ENCODE measurements around the gene TSEN54. TPM values are rescaled to one million over a fixed set of nuclear protein-coding genes. Genes with fewer than 3 reads are reported as not detected.

TSEN54 gene
- total RNA-seq, 2 experiments from 2014 or later = 73.3 to 78.7 TPM

- no peak for ATAC-seq (ENCODE audit: poor library complexity)
- H3K36me3 Mint-ChIP-seq (ENCODE audit: low read depth) = peaks cover 19% of the 10 kb centered on the region
- Histone ChIP-seq H3K27me3 (ENCODE audit: control insufficient read depth in 1 of 2, insufficient read depth in 2 of 2, low read length in 2 of 2) (no peaks in the 10 kb centered on the region), H3K9me3 (ENCODE audit: control insufficient read depth in 1 of 2, insufficient read depth in 1 of 2, low read length in 2 of 2) (no peaks in the 10 kb centered on the region), H3K36me3 (ENCODE audit: insufficient read depth, low read length) (peaks cover 9% of the 10 kb centered on the region), H3K4me3 (ENCODE audit: low read length) (no peak overlapping the region), H3K4me1 (ENCODE audit: insufficient read depth, low read length) (peaks cover 37% of the 10 kb centered on the region), H3K27ac (ENCODE audit: low read depth in 1 of 2, low read length in 2 of 2) (no peak overlapping the region)
- no peak for DNase-seq
- H3K4me1 Mint-ChIP-seq (ENCODE audit: low read depth) = peaks cover 34% of the 10 kb centered on the region
- no peaks in the 10 kb centered on the region for H3K9me3 Mint-ChIP-seq
- intact Hi-C loops (cut with DNase I, micrococcal nuclease) = no loop called here
- CTCF ChIA-PET = no interaction called here
- no peaks in the 10 kb centered on the region for H3K27me3 Mint-ChIP-seq
- POLR2A ChIA-PET = interaction anchor here (0.6 kb wide), 1 partner anchor 252 kb away, joined by 3 read pairs; no protein-coding TSS in a partner anchor
- no peak overlapping the region for H3K4me3 Mint-ChIP-seq
- no peak for TF ChIP-seq CTCF (IDR thresholded peaks at IDR 0.05)
- no peak overlapping the region for H3K27ac Mint-ChIP-seq
These were observed 14.8 kb downstream of the TSEN54 start for GRCh38 chr17:75530837-75531720.

- Mint-ChIP-seq H3K27ac (no peak overlapping the region), H3K27me3 (no peaks in the 10 kb centered on the region), H3K4me1 (ENCODE audit: low read depth) (peaks cover 32% of the 10 kb centered on the region), H3K36me3 (ENCODE audit: low read depth) (peaks cover 19% of the 10 kb centered on the region), H3K4me3 (no peak overlapping the region), H3K9me3 (no peaks in the 10 kb centered on the region)
- Histone ChIP-seq H3K27ac (ENCODE audit: low read depth in 1 of 2, low read length in 2 of 2) (no peak overlapping the region), H3K4me3 (ENCODE audit: low read length) (no peak overlapping the region), H3K27me3 (ENCODE audit: control insufficient read depth in 1 of 2, insufficient read depth in 2 of 2, low read length in 2 of 2) (no peaks in the 10 kb centered on the region), H3K9me3 (ENCODE audit: control insufficient read depth in 1 of 2, insufficient read depth in 1 of 2, low read length in 2 of 2) (no peaks in the 10 kb centered on the region), H3K4me1 (ENCODE audit: insufficient read depth, low read length) (peaks cover 32% of the 10 kb centered on the region), H3K36me3 (ENCODE audit: insufficient read depth, low read length) (peaks cover 9% of the 10 kb centered on the region)
- no peak for TF ChIP-seq CTCF (IDR thresholded peaks at IDR 0.05)
- intact Hi-C loops (cut with DNase I, micrococcal nuclease) = no loop called here
- DNase-seq = no peak
- ChIA-PET CTCF (no interaction called here), POLR2A (interaction anchor here (0.6 to 1.1 kb wide), 2 partner anchors 15 to 251 kb away, joined by 3 to 5 read pairs; partner anchors contain the start of gene TSEN54)
- ATAC-seq (ENCODE audit: poor library complexity) = no peak
These were observed 15.4 kb downstream of the TSEN54 start for GRCh38 chr17:75531721-75532072.

- POLR2A ChIA-PET = interaction anchor here (0.6 to 2.5 kb wide), 7 partner anchors 9 to 79 kb away, joined by 3 to 16 read pairs (median 5); partner anchors contain the start of genes LLGL2, MYO15B, TMEM94 and TSEN54
- no peaks in the 10 kb centered on the region for H3K9me3 ChIP-seq (ENCODE audit: control insufficient read depth in 1 of 2, insufficient read depth in 1 of 2, low read length in 2 of 2)
These were observed 18.8 kb downstream of the TSEN54 start for GRCh38 chr17:75535119-75535537.

More at GRCh38 chr17:75535119-75535537, 18.8 kb downstream of the TSEN54 start:
- intact Hi-C loops (cut with DNase I, micrococcal nuclease) = no loop called here
- Histone ChIP-seq H3K4me1 (ENCODE audit: insufficient read depth, low read length) (peaks cover 25% of the 10 kb centered on the region), H3K4me3 (ENCODE audit: low read length) (peak overlapping the region; percentile 25), H3K36me3 (ENCODE audit: insufficient read depth, low read length) (peaks cover 12% of the 10 kb centered on the region), H3K27ac (ENCODE audit: low read depth in 1 of 2, low read length in 2 of 2) (peak overlapping the region; percentile 35 to 71), H3K27me3 (ENCODE audit: control insufficient read depth in 1 of 2, insufficient read depth in 2 of 2, low read length in 2 of 2) (no peaks in the 10 kb centered on the region)
- Mint-ChIP-seq H3K9me3 (no peaks in the 10 kb centered on the region), H3K36me3 (ENCODE audit: low read depth) (peaks cover 16% of the 10 kb centered on the region), H3K4me3 (peak overlapping the region; percentile 38), H3K27me3 (no peaks in the 10 kb centered on the region), H3K4me1 (ENCODE audit: low read depth) (peaks cover 26% of the 10 kb centered on the region), H3K27ac (peak overlapping the region; percentile 87)
- CTCF ChIA-PET = interaction anchor here (1.6 kb wide), 1 partner anchor 10 kb away, joined by 6 read pairs; the partner anchor contains the start of gene LLGL2
- peak; percentile 96 for ATAC-seq (ENCODE audit: poor library complexity)
- peak in 13 of 14 experiments; percentile 31 to 87 (median 48) for DNase-seq
- no peak for TF ChIP-seq CTCF (IDR thresholded peaks at IDR 0.05)

Data from CD4-positive, alpha-beta T cell (primary cell).